H9 (cell line): ENCODE data around the gene GLYATL1. TPM values are rescaled to one million over a fixed set of nuclear protein-coding genes. Genes with fewer than 3 reads are reported as not detected.

Experiments used
- DNase-seq: peaks from one replicate; pipeline ENCODE4 v3.0.0-alpha.2; 2017
- H2AFZ ChIP-seq: one replicate; pipeline ENCODE4 v1.6.1; 2013; ENCODE audit warnings: mild to moderate bottlenecking, low read length, control low read depth, moderate library complexity
- H2AK5ac ChIP-seq: 2 replicates; pipeline ENCODE4 v1.6.1; 2013; ENCODE audit warnings: low read length, control low read depth, mixed read lengths; ENCODE audit not compliant: insufficient read length
- H2BK120ac ChIP-seq: one replicate; pipeline ENCODE4 v1.6.1; 2013; ENCODE audit warnings: low read depth, mild to moderate bottlenecking, low read length, control low read depth, inconsistent platforms; ENCODE audit not compliant: poor library complexity, severe bottlenecking
- H2BK12ac ChIP-seq: 2 replicates; pipeline ENCODE4 v1.6.1; 2013; ENCODE audit warnings: low read length, control low read depth, mixed read lengths, low read depth; ENCODE audit not compliant: insufficient read length
- H2BK15ac ChIP-seq: 2 replicates; pipeline ENCODE4 v1.6.1; 2013; ENCODE audit warnings: low read depth, low read length, control low read depth
- H2BK20ac ChIP-seq: one replicate; pipeline ENCODE4 v1.6.1; 2013; ENCODE audit warnings: low read depth, mild to moderate bottlenecking, low read length, control low read depth, inconsistent platforms; ENCODE audit not compliant: poor library complexity, severe bottlenecking
- H2BK5ac ChIP-seq: 2 replicates; pipeline ENCODE4 v1.6.1; 2013; ENCODE audit warnings: low read length, control low read depth, mixed read lengths; ENCODE audit not compliant: insufficient read length
- H3K14ac ChIP-seq: 2 replicates; pipeline ENCODE4 v1.6.1; 2013; ENCODE audit warnings: low read length, control low read depth; ENCODE audit not compliant: insufficient read depth
- H3K18ac ChIP-seq: 2 replicates; pipeline ENCODE4 v1.6.1; 2013; ENCODE audit warnings: low read depth, mild to moderate bottlenecking, mixed read lengths, low read length, control low read depth; ENCODE audit not compliant: insufficient read length
- H3K23ac ChIP-seq: 2 replicates; pipeline ENCODE4 v1.6.1; 2013; ENCODE audit warnings: low read length, control low read depth, mixed read lengths, low read depth; ENCODE audit not compliant: insufficient read length
- H3K23me2 ChIP-seq: 2 replicates; pipeline ENCODE4 v1.6.1; 2013; ENCODE audit warnings: low read depth, mild to moderate bottlenecking, mixed read lengths, low read length, control low read depth; ENCODE audit not compliant: insufficient read length, poor library complexity, severe bottlenecking
- H3K27ac ChIP-seq: 2 replicates; pipeline ENCODE4 v1.5.1; 2013; ENCODE audit warnings: low read length, control low read depth, mixed read lengths, low read depth; ENCODE audit not compliant: insufficient read length
- H3K27me3 ChIP-seq: 2 replicates; pipeline ENCODE4 v1.6.1; 2013; ENCODE audit warnings: low read length, control low read depth, inconsistent platforms; ENCODE audit not compliant: insufficient read depth
- H3K4ac ChIP-seq: 2 replicates; pipeline ENCODE4 v1.6.1; 2013; ENCODE audit warnings: low read depth, mild to moderate bottlenecking, control low read depth, inconsistent platforms, low read length, moderate library complexity
- H3K4me1 ChIP-seq: 2 replicates; pipeline ENCODE4 v1.6.1; 2013; ENCODE audit warnings: low read length, control low read depth, inconsistent platforms; ENCODE audit not compliant: insufficient read depth
- H3K4me2 ChIP-seq: 2 replicates; pipeline ENCODE4 v1.6.1; 2013; ENCODE audit warnings: low read length, control low read depth, mixed read lengths; ENCODE audit not compliant: insufficient read length, insufficient read depth
- H3K56ac ChIP-seq: 2 replicates; pipeline ENCODE4 v1.6.1; 2013; ENCODE audit warnings: low read depth, mild to moderate bottlenecking, mixed read lengths, low read length, control low read depth; ENCODE audit not compliant: insufficient read length
- H3K79me1 ChIP-seq: 2 replicates; pipeline ENCODE4 v1.6.1; 2013; ENCODE audit warnings: low read depth, mild to moderate bottlenecking, moderate library complexity, low read length, control low read depth, inconsistent platforms; ENCODE audit not compliant: insufficient read depth, poor library complexity, severe bottlenecking
- H3K79me2 ChIP-seq: 2 replicates; pipeline ENCODE4 v1.6.1; 2013; ENCODE audit warnings: low read length, control low read depth, inconsistent platforms; ENCODE audit not compliant: insufficient read depth
- H3K9ac ChIP-seq: 2 replicates; pipeline ENCODE4 v1.6.1; 2013; ENCODE audit warnings: low read length, control low read depth, mixed read lengths; ENCODE audit not compliant: insufficient read length; ENCODE audit errors: extremely low read depth
- H3K9me3 ChIP-seq: one replicate; pipeline ENCODE4 v1.6.1; 2013; ENCODE audit warnings: low read depth, low read length, inconsistent platforms; ENCODE audit not compliant: control insufficient read depth
- H3T11ph ChIP-seq: one replicate; pipeline ENCODE4 v1.6.1; 2013; ENCODE audit warnings: mild to moderate bottlenecking, low read length, control low read depth, inconsistent platforms
- H4K20me1 ChIP-seq: one replicate; pipeline ENCODE4 v1.6.1; 2013; ENCODE audit not compliant: control insufficient read depth, insufficient read length, insufficient read depth
- H4K5ac ChIP-seq: 2 replicates; pipeline ENCODE4 v1.6.1; 2013; ENCODE audit warnings: low read depth, mild to moderate bottlenecking, mixed read lengths, low read length, control low read depth; ENCODE audit not compliant: insufficient read length
- H4K8ac ChIP-seq: replicated peaks from 2 replicates; pipeline ENCODE4 v1.6.1; 2013; ENCODE audit warnings: low read length, control low read depth, mixed read lengths, low read depth; ENCODE audit not compliant: insufficient read length
- H4K91ac ChIP-seq: 2 replicates; pipeline ENCODE4 v1.6.1; 2013; ENCODE audit warnings: low read depth, mild to moderate bottlenecking, moderate library complexity, mixed read lengths, low read length, control low read depth; ENCODE audit not compliant: insufficient read length
- H3K27ac Mint-ChIP-seq, 3 experiments: 2 replicates in 2 of 3; 3 replicates in 1 of 3; pipeline ENCODE4 v1.8.0; 2020 to 2021; ENCODE audit warnings: mixed read lengths in 3 of 3, mild to moderate bottlenecking in 1 of 3, moderate library complexity in 1 of 3
- H3K27me3 Mint-ChIP-seq: 2 replicates; pipeline ENCODE4 v1.8.0; 2021; ENCODE audit warnings: low read depth, mild to moderate bottlenecking, moderate library complexity, mixed read lengths
- H3K36me3 Mint-ChIP-seq, 3 experiments: 2 replicates in 2 of 3; 3 replicates in 1 of 3; pipeline ENCODE4 v1.8.0; 2020 to 2021; ENCODE audit warnings: low read depth in 3 of 3, mixed read lengths in 3 of 3; ENCODE audit not compliant: insufficient read depth in 1 of 3
- H3K4me1 Mint-ChIP-seq, 2 experiments: 2 replicates each; pipeline ENCODE4 v1.8.0; 2020; ENCODE audit warnings: mixed read lengths in 2 of 2
- H3K4me3 Mint-ChIP-seq, 2 experiments: 2 replicates in 1 of 2; 3 replicates in 1 of 2; pipeline ENCODE4 v1.8.0; 2020 to 2021; ENCODE audit warnings: mild to moderate bottlenecking in 2 of 2, mixed read lengths in 2 of 2, moderate library complexity in 1 of 2
- H3K9me3 Mint-ChIP-seq, 2 experiments: 2 replicates in 1 of 2; 3 replicates in 1 of 2; pipeline ENCODE4 v1.8.0; 2020; ENCODE audit warnings: mild to moderate bottlenecking in 2 of 2, mixed read lengths in 2 of 2, moderate library complexity in 1 of 2
- CTCF ChIP-seq: fragments of 200-600 bp; sonication (generic); conservative IDR thresholded peaks from 3 replicates; pipeline ENCODE4 v1.8.0; 2021; ENCODE audit warnings: antibody characterized with exemption, mild to moderate bottlenecking
- WGBS: extraction: QIAGEN DNeasy Blood & Tissue Kit; methylation state at CpG from one replicate; pipeline ENCODE4 v1.1.7; 2013; ENCODE audit warnings: missing lambda C conversion rate, low lambda C conversion rate, mixed read lengths; ENCODE audit not compliant: insufficient read length; ENCODE audit errors: extremely low coverage; 5-methylcytosine and 5-hydroxymethylcytosine counted together
- total RNA-seq: library from RNA; stranded (reverse); gene quantifications from 2 replicates; pipeline ENCODE4 v1.2.1, GENCODE V29; 2021

GLYATL1 gene
- total RNA-seq, 1 experiment from 2014 or later = 2.8 TPM

- Histone ChIP-seq H3K4ac (no peak overlapping the region), H3K9me3 (no peaks in the 10 kb centered on the region), H2BK15ac (no peak overlapping the region), H3K79me1 (no peaks in the 10 kb centered on the region), H4K8ac (no peak overlapping the region), H3K27me3 (no peaks in the 10 kb centered on the region), H2AK5ac (no peak overlapping the region), H3K79me2 (no peaks in the 10 kb centered on the region), H3K18ac (no peak overlapping the region), H3K23me2 (no peaks in the 10 kb centered on the region), H4K20me1 (no peaks in the 10 kb centered on the region), H3K4me1 (no peaks in the 10 kb centered on the region), H2BK5ac (no peak overlapping the region), H3K14ac (no peak overlapping the region), H2BK12ac (no peak overlapping the region), H2BK20ac (no peak overlapping the region), H3K56ac (no peak overlapping the region), H3T11ph (no peak overlapping the region), H3K27ac (no peak overlapping the region), H4K5ac (no peak overlapping the region), H4K91ac (no peak overlapping the region), H3K4me2 (no peak overlapping the region), H2BK120ac (no peak overlapping the region), H2AFZ (no peak overlapping the region), H3K23ac (no peak overlapping the region), H3K9ac (no peak overlapping the region)
- no peak overlapping the region for H3K4me3 Mint-ChIP-seq
- H3K27me3 Mint-ChIP-seq = no peaks in the 10 kb centered on the region; the same call in 1 of the 2 replicates
- H3K9me3 Mint-ChIP-seq = no peaks in the 10 kb centered on the region
- DNase-seq = no peak
- H3K36me3 Mint-ChIP-seq = no peaks in the 10 kb centered on the region
- WGBS = no CpG with 5 or more reads among the region's 7 CpGs
- no peak for TF ChIP-seq CTCF
- H3K4me1 Mint-ChIP-seq = peaks cover 0 to 2% of the 10 kb centered on the region in 2 experiments; a peak in 2 of 4 replicates
- no peak overlapping the region for H3K27ac Mint-ChIP-seq
Observed at GRCh38 chr11:58998480-58999290, 59.4 kb downstream of the GLYATL1 start.
